ENCODE measurements around the gene ICA1L. TPM values are rescaled to one million over a fixed set of nuclear protein-coding genes. Genes with fewer than 3 reads are reported as not detected.

ICA1L gene
- total RNA-seq, 2 experiments from 2014 or later, result 1.5 to 1.6 TPM

DNA sequence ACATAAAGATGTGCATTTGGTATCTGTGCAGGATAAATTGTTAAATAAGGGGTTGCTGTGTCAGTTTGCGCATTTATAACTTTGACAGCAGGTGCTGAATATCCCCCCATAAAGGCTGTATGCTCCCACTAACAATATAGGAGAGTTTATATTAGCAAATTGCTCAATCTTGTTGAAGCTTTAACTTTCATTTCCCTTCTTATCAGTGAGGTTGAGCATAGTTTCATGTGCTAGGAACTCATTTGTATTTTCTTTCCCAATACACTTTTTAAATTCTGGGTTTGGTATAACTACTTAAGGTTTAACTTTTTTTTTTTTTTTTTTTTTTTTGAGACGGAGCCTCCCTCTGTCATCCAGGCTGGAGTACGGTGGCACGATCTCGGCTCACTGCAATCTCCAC lies 147.8 kb downstream of the ICA1L start:
- H3K27me3 ChIP-seq (ENCODE audit: control insufficient read depth in 1 of 2, insufficient read depth in 2 of 2, low read length in 2 of 2), result no peaks in the 10 kb centered on the region
- Mint-ChIP-seq H3K27ac (no peak overlapping the region), H3K4me3 (no peak overlapping the region), H3K4me1 (ENCODE audit: low read depth) (peaks cover 58% of the 10 kb centered on the region), H3K27me3 (no peaks in the 10 kb centered on the region), H3K36me3 (ENCODE audit: low read depth) (peaks cover 49% of the 10 kb centered on the region), H3K9me3 (no peaks in the 10 kb centered on the region)
- intact Hi-C loops (cut with DNase I, micrococcal nuclease), result no loop called here
- H3K36me3 ChIP-seq (ENCODE audit: insufficient read depth, low read length), result peaks cover 24% of the 10 kb centered on the region
- H3K9me3 ChIP-seq (ENCODE audit: control insufficient read depth in 1 of 2, insufficient read depth in 1 of 2, low read length in 2 of 2), result no peaks in the 10 kb centered on the region
- TF ChIP-seq, protein P1, sequence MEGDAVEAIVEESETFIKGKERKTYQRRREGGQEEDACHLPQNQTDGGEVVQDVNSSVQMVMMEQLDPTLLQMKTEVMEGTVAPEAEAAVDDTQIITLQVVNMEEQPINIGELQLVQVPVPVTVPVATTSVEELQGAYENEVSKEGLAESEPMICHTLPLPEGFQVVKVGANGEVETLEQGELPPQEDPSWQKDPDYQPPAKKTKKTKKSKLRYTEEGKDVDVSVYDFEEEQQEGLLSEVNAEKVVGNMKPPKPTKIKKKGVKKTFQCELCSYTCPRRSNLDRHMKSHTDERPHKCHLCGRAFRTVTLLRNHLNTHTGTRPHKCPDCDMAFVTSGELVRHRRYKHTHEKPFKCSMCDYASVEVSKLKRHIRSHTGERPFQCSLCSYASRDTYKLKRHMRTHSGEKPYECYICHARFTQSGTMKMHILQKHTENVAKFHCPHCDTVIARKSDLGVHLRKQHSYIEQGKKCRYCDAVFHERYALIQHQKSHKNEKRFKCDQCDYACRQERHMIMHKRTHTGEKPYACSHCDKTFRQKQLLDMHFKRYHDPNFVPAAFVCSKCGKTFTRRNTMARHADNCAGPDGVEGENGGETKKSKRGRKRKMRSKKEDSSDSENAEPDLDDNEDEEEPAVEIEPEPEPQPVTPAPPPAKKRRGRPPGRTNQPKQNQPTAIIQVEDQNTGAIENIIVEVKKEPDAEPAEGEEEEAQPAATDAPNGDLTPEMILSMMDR (IDR thresholded peaks at IDR 0.05), result no peak
- H3K4me3 ChIP-seq (ENCODE audit: low read length), result no peak overlapping the region
- no peak overlapping the region for H3K27ac ChIP-seq (ENCODE audit: low read depth in 1 of 2, low read length in 2 of 2)
- ChIA-PET POLR2A (no interaction called here), CTCF (no interaction called here)
- H3K4me1 ChIP-seq (ENCODE audit: insufficient read depth, low read length), result no peaks in the 10 kb centered on the region
- DNase-seq, result no peak
- ATAC-seq (ENCODE audit: poor library complexity), result no peak

Other genes starting within 250 kb of the ICA1L start
- gene FAM117B, start 236.8 kb downstream of the ICA1L start, total RNA-seq, result 10 to 100 TPM; 46.8 to 50.4 TPM
- 1 to 10 TPM; 6.2 to 7.7 TPM for gene WDR12, start 39.9 kb upstream of the ICA1L start, total RNA-seq
- 1 to 10 TPM; 9.0 to 9.6 TPM for gene CARF, start 40.5 kb upstream of the ICA1L start, total RNA-seq
- gene NBEAL1, start 143.1 kb upstream of the ICA1L start, total RNA-seq, result 10 to 100 TPM in 1 of 2 experiments, 1 to 10 TPM in 1; 8.3 to 11.2 TPM

Data from CD4-positive, alpha-beta T cell (primary cell).